HEK293T (cell line): ENCODE results near the gene SLU7.

Source experiments
- CTCF ChIA-PET: fragments of 350-600 bp; formaldehyde crosslinking; extraction: SDS; loops from one replicate; lab custom pipeline; 2021; ENCODE audit warnings: antibody characterized with exemption, inconsistent platforms; lab: Yijun Ruan, JAX
- POLR2A ChIA-PET: fragments of 350-600 bp; formaldehyde crosslinking; extraction: SDS; loops from one replicate; lab custom pipeline; 2020; ENCODE audit warnings: antibody characterized with exemption, inconsistent platforms; lab: Yijun Ruan, JAX
- DNase-seq: peaks from one replicate; pipeline ENCODE4 v3.0.0; 2012; ENCODE audit warnings: mixed read lengths; ENCODE audit errors: extremely low spot score
- ARNT ChIP-seq: fragments of 450-650 bp; IDR thresholded peaks from 2 replicates; pipeline ENCODE4 v1.6.1; 2017; ENCODE audit warnings: mild to moderate bottlenecking
- BHLHE40 ChIP-seq: fragments of 450-650 bp; IDR thresholded peaks from 2 replicates; pipeline ENCODE4 v1.6.1; 2016; ENCODE audit warnings: mild to moderate bottlenecking, moderate library complexity, borderline replicate concordance
- CTBP1 ChIP-seq: fragments of 450-650 bp; IDR thresholded peaks from 2 replicates; pipeline ENCODE4 v1.6.1; 2016; ENCODE audit warnings: borderline replicate concordance
- ELF4 ChIP-seq: fragments of 450-650 bp; IDR thresholded peaks from 2 replicates; pipeline ENCODE4 v1.6.1; 2017; ENCODE audit warnings: antibody characterized with exemption
- FOXA1 ChIP-seq: fragments of 450-650 bp; IDR thresholded peaks from 2 replicates; pipeline ENCODE4 v1.6.1; 2016; ENCODE audit warnings: mild to moderate bottlenecking
- FOXK2 ChIP-seq: fragments of 450-650 bp; IDR thresholded peaks from 2 replicates; pipeline ENCODE4 v1.6.1; 2016; ENCODE audit warnings: mild to moderate bottlenecking
- FOXM1 ChIP-seq: fragments of 450-650 bp; IDR thresholded peaks from 2 replicates; pipeline ENCODE4 v1.6.1; 2017; ENCODE audit warnings: mild to moderate bottlenecking, borderline replicate concordance
- HDGF ChIP-seq: fragments of 450-650 bp; IDR thresholded peaks from 2 replicates; pipeline ENCODE4 v1.6.1; 2017; ENCODE audit warnings: antibody characterized with exemption, borderline replicate concordance
- L3MBTL2 ChIP-seq: fragments of 450-650 bp; conservative IDR thresholded peaks from 2 replicates; pipeline ENCODE4 v1.6.1; 2016; ENCODE audit warnings: mild to moderate bottlenecking
- LEF1 ChIP-seq: fragments of 450-650 bp; IDR thresholded peaks from 2 replicates; pipeline ENCODE4 v1.6.1; 2017; ENCODE audit warnings: mild to moderate bottlenecking, borderline replicate concordance
- NFRKB ChIP-seq: fragments of 450-650 bp; IDR thresholded peaks from 2 replicates; pipeline ENCODE4 v1.6.1; 2016; ENCODE audit warnings: mild to moderate bottlenecking, moderate library complexity
- PKNOX1 ChIP-seq: fragments of 450-650 bp; IDR thresholded peaks from 2 replicates; pipeline ENCODE4 v1.6.1; 2016
- SP1 ChIP-seq: fragments of 450-650 bp; IDR thresholded peaks from 2 replicates; pipeline ENCODE4 v1.6.1; 2017
- SUZ12 ChIP-seq: fragments of 450-650 bp; IDR thresholded peaks from 2 replicates; pipeline ENCODE4 v1.6.1; 2016; ENCODE audit warnings: mild to moderate bottlenecking
- TARDBP ChIP-seq: fragments of 450-650 bp; IDR thresholded peaks from 2 replicates; pipeline ENCODE4 v1.6.1; 2016
- ZNF384 ChIP-seq: fragments of 450-650 bp; IDR thresholded peaks from 2 replicates; pipeline ENCODE4 v1.6.1; 2016

The SLU7 gene

GRCh38 chr5:160464466-160464797, 45.6 kb upstream of the SLU7 start:
- POLR2A ChIA-PET = no interaction called here
- CTCF ChIA-PET = interaction anchor here (1.0 kb wide), 1 partner anchor 26 kb away, joined by 4 read pairs; no protein-coding TSS in a partner anchor
- TF ChIP-seq HDGF = no peak
- TF ChIP-seq BHLHE40 = no peak
- no peak for TF ChIP-seq TARDBP
- TF ChIP-seq L3MBTL2 = no peak
- TF ChIP-seq LEF1 = no peak
- TF ChIP-seq FOXM1 = no peak
- TF ChIP-seq ARNT = no peak
- TF ChIP-seq NFRKB = no peak
- no peak for TF ChIP-seq SP1
- TF ChIP-seq ELF4 = no peak
- no peak for TF ChIP-seq FOXK2
- TF ChIP-seq PKNOX1 = no peak
- TF ChIP-seq SUZ12 = no peak
- no peak for TF ChIP-seq ZNF384
- TF ChIP-seq CTBP1 = no peak
- no peak for DNase-seq

- POLR2A ChIA-PET = no interaction called here
These were observed 45.0 kb upstream of the SLU7 start for GRCh38 chr5:160463740-160464465.

GRCh38 chr5:160463227-160463626, 44.3 kb upstream of the SLU7 start:
- TF ChIP-seq NFRKB (no peak), HDGF (no peak)
- POLR2A ChIA-PET = no interaction called here
- CTCF ChIA-PET = interaction anchor here (0.7 kb wide), 1 partner anchor 31 kb away, joined by 3 read pairs; no protein-coding TSS in a partner anchor
- DNase-seq = no peak

More at GRCh38 chr5:160463740-160464465, 45.0 kb upstream of the SLU7 start:
- DNase-seq = no peak
- CTCF ChIA-PET = interaction anchor here (0.6 to 0.7 kb wide), 2 partner anchors 23 to 30 kb away, joined by 3 read pairs; no protein-coding TSS in a partner anchor
- no peak for TF ChIP-seq FOXA1
- TF ChIP-seq L3MBTL2 = no peak
- no peak for TF ChIP-seq FOXK2
- TF ChIP-seq ARNT = no peak
- no peak for TF ChIP-seq ZNF384
- TF ChIP-seq SUZ12 = no peak

- DNase-seq = no peak
- ChIA-PET POLR2A (no interaction called here), CTCF (no interaction called here)
- no peak for TF ChIP-seq ZNF384
- TF ChIP-seq L3MBTL2 = no peak
- no peak for TF ChIP-seq NFRKB
- no peak for TF ChIP-seq FOXA1
- TF ChIP-seq SP1 = no peak
- no peak for TF ChIP-seq ELF4
- TF ChIP-seq TARDBP = no peak
- no peak for TF ChIP-seq CTBP1
- TF ChIP-seq PKNOX1 = no peak
These were observed 43.3 kb upstream of the SLU7 start for GRCh38 chr5:160462167-160462566.

GRCh38 chr5:160461378-160461777, 42.5 kb upstream of the SLU7 start:
- CTCF ChIA-PET = interaction anchor here (1.1 kb wide), 1 partner anchor 23 kb away, joined by 6 read pairs; no protein-coding TSS in a partner anchor
- POLR2A ChIA-PET = no interaction called here
- no peak for TF ChIP-seq FOXA1
- no peak for TF ChIP-seq SP1
- no peak for TF ChIP-seq ARNT
- no peak for TF ChIP-seq SUZ12
- no peak for TF ChIP-seq L3MBTL2
- no peak for TF ChIP-seq TARDBP
- TF ChIP-seq CTBP1 = no peak
- no peak for TF ChIP-seq LEF1
- no peak for TF ChIP-seq NFRKB
- no peak for TF ChIP-seq FOXM1
- DNase-seq = no peak

GRCh38 chr5:160460377-160461049, 41.6 kb upstream of the SLU7 start:
- ChIA-PET POLR2A (no interaction called here), CTCF (interaction anchor here (0.6 to 1.1 kb wide), 2 partner anchors 22 to 1580 kb away, joined by 3 to 6 read pairs; no protein-coding TSS in a partner anchor)
- DNase-seq = no peak
- TF ChIP-seq TARDBP (no peak), HDGF (no peak), ARNT (no peak), SP1 (no peak), NFRKB (no peak), LEF1 (no peak)
